MM.1S (cell line): Measurements from ENCODE around the gene KIRREL3.

Experiments used
- DNase-seq: peaks from one replicate; pipeline ENCODE4 v3.0.0-alpha.2; 2015
- H2AFZ ChIP-seq: fragments of 300-600 bp; sonication (generic); 2 replicates; pipeline ENCODE4 v1.6.0; 2016; ENCODE audit warnings: antibody characterized with exemption, low read length
- H3F3A ChIP-seq: fragments of 300-600 bp; sonication (generic); 2 replicates; pipeline ENCODE4 v1.6.1; 2016; ENCODE audit warnings: mild to moderate bottlenecking, antibody characterized with exemption, low read length, moderate library complexity, mixed read lengths; ENCODE audit not compliant: insufficient read depth
- H3K27ac ChIP-seq: fragments of 300-600 bp; sonication (generic); 2 replicates; pipeline ENCODE4 v1.5.1; 2016; ENCODE audit warnings: mild to moderate bottlenecking, low read length
- H3K27me3 ChIP-seq: fragments of 300-600 bp; sonication (generic); replicated peaks from 2 replicates; pipeline ENCODE4 v1.6.0; 2016; ENCODE audit warnings: low read length; ENCODE audit not compliant: insufficient read depth
- H3K36me3 ChIP-seq: fragments of 300-600 bp; sonication (generic); replicated peaks from 2 replicates; pipeline ENCODE4 v1.6.1; 2016; ENCODE audit warnings: mild to moderate bottlenecking, low read length, mixed read lengths; ENCODE audit not compliant: insufficient read depth
- H3K4me1 ChIP-seq: fragments of 300-600 bp; sonication (generic); 2 replicates; pipeline ENCODE4 v1.6.1; 2016; ENCODE audit warnings: low read length, mixed read lengths
- H3K4me2 ChIP-seq: fragments of 300-600 bp; sonication (generic); 2 replicates; pipeline ENCODE4 v1.6.0; 2016; ENCODE audit warnings: low read depth, low read length
- H3K4me3 ChIP-seq: fragments of 300-600 bp; sonication (generic); 2 replicates; pipeline ENCODE4 v1.5.1; 2016; ENCODE audit warnings: low read length, mixed read lengths
- H3K79me2 ChIP-seq: fragments of 300-600 bp; sonication (generic); 2 replicates; pipeline ENCODE4 v1.6.1; 2016; ENCODE audit warnings: mixed run types, low read length, mixed read lengths
- H3K9ac ChIP-seq: fragments of 300-600 bp; sonication (generic); 2 replicates; pipeline ENCODE4 v1.6.1; 2016; ENCODE audit warnings: low read length, mixed read lengths
- H3K9me2 ChIP-seq: fragments of 300-600 bp; sonication (generic); replicated peaks from 2 replicates; pipeline ENCODE4 v1.6.1; 2016; ENCODE audit warnings: mild to moderate bottlenecking, low read length, mixed read lengths; ENCODE audit not compliant: insufficient read depth
- H3K9me3 ChIP-seq: fragments of 300-600 bp; sonication (generic); replicated peaks from 2 replicates; pipeline ENCODE4 v1.6.1; 2016; ENCODE audit warnings: mild to moderate bottlenecking, low read length, mixed read lengths; ENCODE audit not compliant: insufficient read depth
- H4K20me1 ChIP-seq: fragments of 300-600 bp; sonication (generic); 2 replicates; pipeline ENCODE4 v1.6.1; 2016; ENCODE audit warnings: mild to moderate bottlenecking, low read length, moderate library complexity, mixed read lengths; ENCODE audit not compliant: insufficient read depth
- CTCF ChIP-seq: fragments of 300-600 bp; sonication (generic); IDR thresholded peaks from 2 replicates; pipeline ENCODE4 v1.5.1; 2016; ENCODE audit warnings: antibody characterized with exemption, low read length, mixed read lengths
- EZH2 ChIP-seq: fragments of 300-600 bp; sonication (generic); optimal IDR thresholded peaks from 2 replicates; pipeline ENCODE3; 2017; ENCODE audit warnings: low read depth, mild to moderate bottlenecking, antibody characterized with exemption, low read length, mixed read lengths
- EZH2phosphoT487 ChIP-seq: fragments of 300-600 bp; sonication (generic); IDR thresholded peaks from 2 replicates; pipeline ENCODE4 v1.6.1; 2018; ENCODE audit warnings: antibody characterized with exemption, low read length

KIRREL3 gene

GRCh38 chr11:126421271-126421671 is 579.3 kb downstream of the KIRREL3 start:
- 0 out of 2 replicates have a peak, but pooled peaks cover 6% of the 10 kb centered on the region for H3F3A ChIP-seq
- no peaks in the 10 kb centered on the region for H3K9me3 ChIP-seq
- H3K27me3 ChIP-seq = peaks cover 21% of the 10 kb centered on the region
- TF ChIP-seq CTCF = no peak
- no peak for TF ChIP-seq EZH2phosphoT487
- no peak for TF ChIP-seq EZH2
- no peaks in the 10 kb centered on the region for H3K79me2 ChIP-seq
- no peak overlapping the region for H3K27ac ChIP-seq
- H2AFZ ChIP-seq = no peak overlapping the region
- H3K9me2 ChIP-seq = no peaks in the 10 kb centered on the region
- no peak overlapping the region for H3K4me3 ChIP-seq
- no peaks in the 10 kb centered on the region for H4K20me1 ChIP-seq
- no peak for DNase-seq
- peaks cover 14% of the 10 kb centered on the region for H3K4me1 ChIP-seq
- H3K4me2 ChIP-seq = peak overlapping the region; percentile 3; the same call in 1 of the 2 replicates
- H3K36me3 ChIP-seq = no peaks in the 10 kb centered on the region
- no peak overlapping the region for H3K9ac ChIP-seq

GRCh38 chr11:126420698-126421256 is 579.8 kb downstream of the KIRREL3 start:
- DNase-seq = no peak
- Histone ChIP-seq H3K4me2 (peak overlapping the region; percentile 3; the same call in 1 of the 2 replicates), H3K27ac (no peak overlapping the region), H3F3A (0 out of 2 replicates have a peak, but pooled peaks cover 6% of the 10 kb centered on the region), H3K9me3 (no peaks in the 10 kb centered on the region), H3K9me2 (no peaks in the 10 kb centered on the region), H3K36me3 (no peaks in the 10 kb centered on the region), H3K4me3 (no peak overlapping the region), H3K4me1 (peaks cover 14% of the 10 kb centered on the region), H3K9ac (no peak overlapping the region), H3K27me3 (peaks cover 21% of the 10 kb centered on the region), H2AFZ (no peak overlapping the region), H3K79me2 (no peaks in the 10 kb centered on the region), H4K20me1 (no peaks in the 10 kb centered on the region)
- no peak for TF ChIP-seq CTCF
- no peak for TF ChIP-seq EZH2phosphoT487
- TF ChIP-seq EZH2 = no peak

DNA sequence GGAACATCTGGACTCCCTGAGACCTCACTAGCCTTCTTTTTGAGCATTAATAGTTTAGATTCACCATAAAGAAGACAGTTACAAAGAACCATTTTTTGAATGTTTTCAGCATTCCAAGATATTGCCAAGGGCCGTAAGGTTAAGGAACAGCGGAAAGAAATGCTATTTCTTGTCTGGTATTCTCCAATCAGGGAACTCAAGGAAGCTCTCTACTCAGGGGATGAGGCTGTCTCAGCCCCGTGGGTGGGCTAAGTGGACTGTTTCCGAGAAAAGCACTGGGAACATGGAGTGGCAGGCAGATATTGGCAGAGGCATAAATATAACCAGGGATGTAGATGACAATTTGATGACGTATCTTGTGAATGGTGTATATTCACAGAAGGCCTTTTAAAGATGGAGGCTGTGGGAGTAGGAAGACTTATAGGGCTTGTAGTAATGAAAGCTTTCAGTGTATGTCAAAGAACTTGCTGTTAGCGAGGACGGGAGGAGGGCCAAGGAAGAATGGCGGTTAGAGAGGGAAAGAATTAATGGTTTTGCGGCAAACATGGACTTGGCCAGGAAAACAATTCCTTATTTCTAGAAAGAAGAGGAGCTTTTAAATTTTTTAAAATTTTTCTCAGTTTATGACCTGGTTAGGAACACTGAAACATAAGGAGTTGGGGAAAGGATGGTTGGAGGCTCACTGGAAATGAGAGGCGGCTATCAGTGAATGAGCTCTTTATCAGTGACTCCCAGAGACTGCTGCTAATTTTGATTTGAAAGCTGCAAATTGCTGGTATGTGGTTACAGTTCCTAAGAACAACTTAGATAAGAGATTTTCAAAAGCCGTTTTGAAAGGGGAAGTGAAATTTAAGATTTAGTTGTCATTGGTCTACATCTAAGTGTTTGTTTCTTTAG is 580.5 kb downstream of the KIRREL3 start:
- Histone ChIP-seq H4K20me1 (no peaks in the 10 kb centered on the region), H3K4me3 (no peak overlapping the region), H3K27ac (no peak overlapping the region), H3K4me2 (peak overlapping the region; percentile 30; the same call in 1 of the 2 replicates), H3K9ac (no peak overlapping the region), H3K4me1 (peaks cover 14% of the 10 kb centered on the region), H3K9me2 (no peaks in the 10 kb centered on the region), H2AFZ (no peak overlapping the region), H3F3A (0 out of 2 replicates have a peak, but pooled peaks cover 6% of the 10 kb centered on the region), H3K36me3 (no peaks in the 10 kb centered on the region), H3K9me3 (no peaks in the 10 kb centered on the region), H3K79me2 (no peaks in the 10 kb centered on the region), H3K27me3 (peaks cover 21% of the 10 kb centered on the region)
- TF ChIP-seq CTCF = no peak
- no peak for TF ChIP-seq EZH2
- TF ChIP-seq EZH2phosphoT487 = no peak
- DNase-seq = peak; percentile 75
